Measurements from ENCODE around the gene SLC6A6.

GRCh38 chr3:14468621-14468981 lies 66.2 kb downstream of the SLC6A6 start:
- TF ChIP-seq, protein P1, sequence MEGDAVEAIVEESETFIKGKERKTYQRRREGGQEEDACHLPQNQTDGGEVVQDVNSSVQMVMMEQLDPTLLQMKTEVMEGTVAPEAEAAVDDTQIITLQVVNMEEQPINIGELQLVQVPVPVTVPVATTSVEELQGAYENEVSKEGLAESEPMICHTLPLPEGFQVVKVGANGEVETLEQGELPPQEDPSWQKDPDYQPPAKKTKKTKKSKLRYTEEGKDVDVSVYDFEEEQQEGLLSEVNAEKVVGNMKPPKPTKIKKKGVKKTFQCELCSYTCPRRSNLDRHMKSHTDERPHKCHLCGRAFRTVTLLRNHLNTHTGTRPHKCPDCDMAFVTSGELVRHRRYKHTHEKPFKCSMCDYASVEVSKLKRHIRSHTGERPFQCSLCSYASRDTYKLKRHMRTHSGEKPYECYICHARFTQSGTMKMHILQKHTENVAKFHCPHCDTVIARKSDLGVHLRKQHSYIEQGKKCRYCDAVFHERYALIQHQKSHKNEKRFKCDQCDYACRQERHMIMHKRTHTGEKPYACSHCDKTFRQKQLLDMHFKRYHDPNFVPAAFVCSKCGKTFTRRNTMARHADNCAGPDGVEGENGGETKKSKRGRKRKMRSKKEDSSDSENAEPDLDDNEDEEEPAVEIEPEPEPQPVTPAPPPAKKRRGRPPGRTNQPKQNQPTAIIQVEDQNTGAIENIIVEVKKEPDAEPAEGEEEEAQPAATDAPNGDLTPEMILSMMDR (IDR thresholded peaks at IDR 0.05), result no peak
- TF ChIP-seq POLR2AphosphoS5 (IDR thresholded peaks at IDR 0.05), result no peak
- TF ChIP-seq POLR2A (IDR thresholded peaks at IDR 0.05), result no peak
- no peak for TF ChIP-seq EP300 (IDR thresholded peaks at IDR 0.05)

Measured in stomach (tissue), 4 donors.